Activated CD4-positive, CD25-positive, alpha-beta regulatory T cell treated with anti-CD3 and anti-CD28 coated beads, Interleukin-2, amount 50 U/mL, for 72 hours (primary cell): ENCODE data around the gene THEM4.
"Not testable (repeated sequence)": the region's sequence is repeated elsewhere in the genome, so short reads cannot be mapped to it uniquely, and the experiment has no call there.

Source experiments
- DNase-seq: peaks from one replicate; pipeline ENCODE4 v3.0.0; 2021

Gene THEM4

GRCh38 chr1:151858030-151858746 is 51.1 kb downstream of the THEM4 start:
- DNase-seq: no peak

GRCh38 chr1:151855933-151856332 is 53.4 kb downstream of the THEM4 start:
- DNase-seq: no peak

- not testable (repeated sequence) for DNase-seq
These were observed 53.8 kb downstream of the THEM4 start for GRCh38 chr1:151855516-151855915.

GRCh38 chr1:151854658-151855057 is 54.7 kb downstream of the THEM4 start:
- no peak for DNase-seq

- DNase-seq: no peak
These were observed 55.8 kb downstream of the THEM4 start, which contains the start of gene THEM5 for GRCh38 chr1:151853411-151853943. Gene THEM5 (minus strand): TSS chr1:151853712. CDS start chr1:151853565, 147 bp downstream.

GRCh38 chr1:151852733-151853132 is 56.6 kb downstream of the THEM4 start:
- no peak for DNase-seq

- no peak for DNase-seq
These were observed 57.4 kb downstream of the THEM4 start for GRCh38 chr1:151851886-151852285.

GRCh38 chr1:151849871-151850270 is 59.4 kb downstream of the THEM4 start:
- no peak for DNase-seq

- no peak for DNase-seq
These were observed 60.2 kb downstream of the THEM4 start for GRCh38 chr1:151849126-151849525.

- no peak for DNase-seq
These were observed 61.3 kb downstream of the THEM4 start for GRCh38 chr1:151847867-151848596.

GRCh38 chr1:151846686-151847237 is 62.5 kb downstream of the THEM4 start:
- no peak for DNase-seq

- DNase-seq: no peak
These were observed 63.2 kb downstream of the THEM4 start for GRCh38 chr1:151846062-151846568.

- no peak for DNase-seq
These were observed 65.9 kb downstream of the THEM4 start for GRCh38 chr1:151843398-151843797.

- no peak for DNase-seq
These were observed 68.2 kb downstream of the THEM4 start for GRCh38 chr1:151841141-151841540.

GRCh38 chr1:151840421-151840820 is 68.9 kb downstream of the THEM4 start:
- no peak for DNase-seq

- peak; percentile 71 for DNase-seq
These were observed 69.6 kb downstream of the THEM4 start, which contains the start of gene C2CD4D for GRCh38 chr1:151839457-151840403. Gene C2CD4D (minus strand): TSS chr1:151839820. CDS start chr1:151838989, 831 bp downstream.

- no peak for DNase-seq
These were observed 70.3 kb downstream of the THEM4 start for GRCh38 chr1:151839082-151839412.

- DNase-seq: peak; percentile 61
These were observed 70.9 kb downstream of the THEM4 start for GRCh38 chr1:151838222-151839081.

- no peak for DNase-seq
These were observed 71.5 kb downstream of the THEM4 start for GRCh38 chr1:151837884-151838221.

GRCh38 chr1:151837197-151837596 is 72.1 kb downstream of the THEM4 start:
- no peak for DNase-seq

GRCh38 chr1:151835596-151835995 is 73.7 kb downstream of the THEM4 start:
- DNase-seq: no peak
